Left ventricle myocardium inferior (tissue), 1 donor: Measurements from ENCODE around the gene PCDHB7. TPM values are rescaled to one million over a fixed set of nuclear protein-coding genes. Genes with fewer than 3 reads are reported as not detected.
"Not testable (repeated sequence)": the region's sequence is repeated elsewhere in the genome, so short reads cannot be mapped to it uniquely, and the experiment has no call there.

Experiments used
- DNase-seq: peaks from one replicate; pipeline ENCODE4 v3.0.0-alpha.2; 2020
- H3K27ac ChIP-seq: fragments of 200-600 bp; replicated peaks from 2 replicates; pipeline ENCODE4 v1.8.0; 2021
- H3K27me3 ChIP-seq: fragments of 200-600 bp; 2 replicates; pipeline ENCODE4 v1.8.0; 2021; ENCODE audit warnings: low read depth
- H3K36me3 ChIP-seq: fragments of 200-600 bp; 2 replicates; pipeline ENCODE4 v1.8.0; 2021
- H3K4me1 ChIP-seq: fragments of 200-600 bp; 2 replicates; pipeline ENCODE4 v1.8.0; 2021
- H3K4me3 ChIP-seq: fragments of 200-600 bp; 2 replicates; pipeline ENCODE4 v1.8.0; 2021; ENCODE audit warnings: mild to moderate bottlenecking, moderate library complexity
- H3K9me3 ChIP-seq: fragments of 200-600 bp; replicated peaks from 2 replicates; pipeline ENCODE4 v1.8.0; 2021
- intact Hi-C: fragments of 100-400 bp; cut with micrococcal nuclease; formaldehyde crosslinking; loops from one replicate; pipeline ENCODE4 v1.11.0; 2022
- total RNA-seq: library from RNA; stranded (reverse); fragmentation: NEBNext Ultra II Directional; extraction: Animal tissue kit (Norgen Biotek cat#: 25700); gene quantifications from one replicate; pipeline ENCODE4 v1.2.1, GENCODE V29; 2021
- TF ChIP-seq, protein P1 (sequence below): fragments of 200-600 bp; IDR thresholded peaks from 2 replicates; pipeline ENCODE4 v1.8.0; 2021; ENCODE audit warnings: antibody characterized with exemption, mild to moderate bottlenecking, borderline replicate concordance
- donor health status: DM: no; HTN: yes; CAD: no; lungs with severe emphysema.

Gene PCDHB7
- total RNA-seq, 1 donor from 2014 or later, result 0.55 TPM

DNA sequence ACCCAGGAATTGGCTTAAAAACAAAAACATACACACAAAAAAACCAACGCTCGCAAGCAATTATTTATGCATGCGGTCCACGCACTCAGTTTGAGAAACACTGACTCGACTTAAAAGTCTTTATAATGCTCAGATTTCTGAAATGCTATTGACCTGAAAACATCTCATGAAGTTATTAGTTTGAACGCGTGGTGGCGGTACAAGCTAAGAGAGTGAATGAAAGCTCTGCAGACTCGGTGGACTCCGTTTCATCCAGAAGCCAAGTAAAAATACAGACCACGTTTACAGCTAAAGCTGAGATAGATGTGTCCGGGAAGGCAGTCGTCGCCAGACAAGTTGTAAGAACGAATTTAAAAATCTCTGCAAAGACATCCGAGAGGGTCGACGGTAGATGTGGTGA, 22.6 kb upstream of the PCDHB7 start, which contains the start of gene PCDHB6:
PCDHB6 (plus strand) TSS at position 246 of the 400 bp plus-strand sequence. CDS start 201 bp downstream, outside the sequence.
- TF ChIP-seq, protein P1, sequence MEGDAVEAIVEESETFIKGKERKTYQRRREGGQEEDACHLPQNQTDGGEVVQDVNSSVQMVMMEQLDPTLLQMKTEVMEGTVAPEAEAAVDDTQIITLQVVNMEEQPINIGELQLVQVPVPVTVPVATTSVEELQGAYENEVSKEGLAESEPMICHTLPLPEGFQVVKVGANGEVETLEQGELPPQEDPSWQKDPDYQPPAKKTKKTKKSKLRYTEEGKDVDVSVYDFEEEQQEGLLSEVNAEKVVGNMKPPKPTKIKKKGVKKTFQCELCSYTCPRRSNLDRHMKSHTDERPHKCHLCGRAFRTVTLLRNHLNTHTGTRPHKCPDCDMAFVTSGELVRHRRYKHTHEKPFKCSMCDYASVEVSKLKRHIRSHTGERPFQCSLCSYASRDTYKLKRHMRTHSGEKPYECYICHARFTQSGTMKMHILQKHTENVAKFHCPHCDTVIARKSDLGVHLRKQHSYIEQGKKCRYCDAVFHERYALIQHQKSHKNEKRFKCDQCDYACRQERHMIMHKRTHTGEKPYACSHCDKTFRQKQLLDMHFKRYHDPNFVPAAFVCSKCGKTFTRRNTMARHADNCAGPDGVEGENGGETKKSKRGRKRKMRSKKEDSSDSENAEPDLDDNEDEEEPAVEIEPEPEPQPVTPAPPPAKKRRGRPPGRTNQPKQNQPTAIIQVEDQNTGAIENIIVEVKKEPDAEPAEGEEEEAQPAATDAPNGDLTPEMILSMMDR, result no peak
- Histone ChIP-seq H3K4me3 (peak within 1 kb of the TSS; percentile 37), H3K36me3 (no peaks in the 10 kb centered on the region), H3K27ac (no peak within 1 kb of the TSS), H3K27me3 (peaks cover 50% of the 10 kb centered on the region), H3K9me3 (peaks cover 90% of the 10 kb centered on the region), H3K4me1 (no peaks in the 10 kb centered on the region)
- intact Hi-C loops, result no loop called here
- no peak for DNase-seq

DNA sequence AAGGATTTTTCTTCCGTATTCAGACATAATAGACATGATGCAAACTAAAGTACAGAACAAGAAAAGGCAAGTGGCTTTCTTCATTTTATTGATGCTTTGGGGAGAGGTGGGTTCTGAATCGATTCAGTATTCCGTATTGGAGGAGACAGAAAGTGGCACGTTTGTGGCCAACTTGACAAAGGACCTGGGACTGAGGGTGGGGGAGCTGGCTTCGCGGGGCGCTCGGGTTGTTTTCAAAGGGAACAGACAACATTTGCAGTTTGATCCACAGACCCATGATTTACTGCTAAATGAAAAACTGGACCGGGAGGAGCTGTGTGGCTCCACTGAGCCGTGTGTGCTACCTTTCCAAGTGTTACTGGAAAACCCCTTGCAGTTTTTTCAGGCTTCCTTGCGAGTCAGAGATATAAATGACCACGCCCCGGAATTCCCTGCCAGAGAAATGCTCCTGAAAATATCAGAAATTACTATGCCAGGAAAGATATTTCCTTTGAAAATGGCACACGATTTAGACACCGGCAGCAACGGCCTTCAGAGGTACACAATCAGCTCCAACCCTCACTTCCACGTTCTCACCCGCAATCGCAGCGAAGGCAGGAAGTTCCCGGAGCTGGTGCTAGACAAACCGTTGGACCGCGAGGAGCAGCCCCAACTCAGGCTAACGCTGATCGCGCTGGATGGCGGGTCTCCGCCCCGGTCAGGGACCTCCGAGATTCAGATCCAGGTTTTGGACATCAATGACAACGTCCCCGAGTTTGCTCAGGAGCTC, 22.0 kb upstream of the PCDHB7 start:
- no peak for DNase-seq
- H3K9me3 ChIP-seq, result peaks cover 96% of the 10 kb centered on the region
- TF ChIP-seq, protein P1, result no peak
- H3K4me1 ChIP-seq, result no peaks in the 10 kb centered on the region
- peaks cover 52% of the 10 kb centered on the region for H3K27me3 ChIP-seq
- no peak overlapping the region for H3K27ac ChIP-seq
- intact Hi-C loops, result no loop called here
- no peaks in the 10 kb centered on the region for H3K36me3 ChIP-seq
- H3K4me3 ChIP-seq, result peak overlapping the region; percentile 37

DNA sequence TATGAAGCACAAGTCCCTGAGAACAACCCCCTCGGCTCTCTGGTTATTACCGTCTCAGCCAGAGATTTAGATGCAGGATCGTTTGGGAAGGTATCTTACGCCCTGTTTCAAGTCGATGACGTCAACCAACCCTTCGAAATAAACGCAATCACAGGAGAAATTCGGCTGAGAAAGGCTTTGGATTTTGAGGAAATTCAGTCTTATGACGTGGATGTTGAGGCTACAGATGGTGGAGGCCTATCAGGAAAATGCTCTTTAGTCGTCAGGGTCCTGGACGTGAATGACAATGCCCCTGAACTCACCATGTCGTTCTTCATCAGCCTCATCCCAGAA, 21.5 kb upstream of the PCDHB7 start:
- intact Hi-C loops, result no loop called here
- DNase-seq, result no peak
- Histone ChIP-seq H3K36me3 (no peaks in the 10 kb centered on the region), H3K4me1 (no peaks in the 10 kb centered on the region), H3K4me3 (peak overlapping the region; percentile 37), H3K27me3 (peaks cover 58% of the 10 kb centered on the region), H3K27ac (no peak overlapping the region), H3K9me3 (peaks cover 96% of the 10 kb centered on the region)
- TF ChIP-seq, protein P1, result no peak

DNA sequence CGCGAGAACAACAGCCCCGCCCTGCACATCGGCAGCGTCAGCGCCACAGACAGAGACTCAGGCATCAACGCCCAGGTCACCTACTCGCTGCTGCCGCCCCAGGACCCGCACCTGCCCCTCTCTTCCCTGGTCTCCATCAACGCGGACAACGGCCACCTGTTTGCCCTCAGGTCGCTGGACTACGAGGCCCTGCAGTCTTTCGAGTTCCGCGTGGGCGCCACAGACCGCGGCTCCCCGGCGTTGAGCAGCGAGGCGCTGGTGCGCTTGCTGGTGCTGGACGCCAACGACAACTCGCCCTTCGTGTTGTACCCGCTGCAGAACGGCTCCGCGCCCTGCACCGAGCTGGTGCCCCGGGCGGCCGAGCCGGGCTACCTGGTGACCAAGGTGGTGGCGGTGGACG, 20.8 kb upstream of the PCDHB7 start:
- DNase-seq, intact Hi-C loops, H3K36me3 ChIP-seq: not testable (repeated sequence)

DNA sequence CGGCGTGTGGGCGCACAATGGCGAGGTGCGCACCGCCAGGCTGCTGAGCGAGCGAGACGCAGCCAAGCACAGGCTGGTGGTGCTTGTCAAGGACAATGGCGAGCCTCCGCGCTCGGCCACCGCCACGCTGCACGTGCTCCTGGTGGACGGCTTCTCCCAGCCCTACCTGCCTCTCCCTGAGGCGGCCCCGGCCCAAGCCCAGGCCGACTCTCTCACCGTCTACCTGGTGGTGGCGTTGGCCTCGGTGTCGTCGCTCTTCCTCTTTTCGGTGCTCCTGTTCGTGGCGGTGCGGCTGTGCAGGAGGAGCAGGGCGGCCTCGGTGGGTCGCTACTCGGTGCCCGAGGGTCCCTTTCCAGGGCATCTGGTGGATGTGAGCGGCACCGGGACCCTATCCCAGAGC, 20.3 kb upstream of the PCDHB7 start:
- H3K36me3 ChIP-seq, intact Hi-C loops, DNase-seq, H3K4me1 ChIP-seq, H3K27ac ChIP-seq, H3K4me3 ChIP-seq: not testable (repeated sequence)
- H3K9me3 ChIP-seq, result peaks cover 96% of the 10 kb centered on the region
- H3K27me3 ChIP-seq, result peaks cover 69% of the 10 kb centered on the region

More for the DNA sequence above, 20.8 kb upstream of the PCDHB7 start:
- not testable (repeated sequence) for H3K4me1 ChIP-seq, H3K4me3 ChIP-seq, H3K27ac ChIP-seq
- H3K9me3 ChIP-seq, result peaks cover 96% of the 10 kb centered on the region
- H3K27me3 ChIP-seq, result peaks cover 65% of the 10 kb centered on the region

DNA sequence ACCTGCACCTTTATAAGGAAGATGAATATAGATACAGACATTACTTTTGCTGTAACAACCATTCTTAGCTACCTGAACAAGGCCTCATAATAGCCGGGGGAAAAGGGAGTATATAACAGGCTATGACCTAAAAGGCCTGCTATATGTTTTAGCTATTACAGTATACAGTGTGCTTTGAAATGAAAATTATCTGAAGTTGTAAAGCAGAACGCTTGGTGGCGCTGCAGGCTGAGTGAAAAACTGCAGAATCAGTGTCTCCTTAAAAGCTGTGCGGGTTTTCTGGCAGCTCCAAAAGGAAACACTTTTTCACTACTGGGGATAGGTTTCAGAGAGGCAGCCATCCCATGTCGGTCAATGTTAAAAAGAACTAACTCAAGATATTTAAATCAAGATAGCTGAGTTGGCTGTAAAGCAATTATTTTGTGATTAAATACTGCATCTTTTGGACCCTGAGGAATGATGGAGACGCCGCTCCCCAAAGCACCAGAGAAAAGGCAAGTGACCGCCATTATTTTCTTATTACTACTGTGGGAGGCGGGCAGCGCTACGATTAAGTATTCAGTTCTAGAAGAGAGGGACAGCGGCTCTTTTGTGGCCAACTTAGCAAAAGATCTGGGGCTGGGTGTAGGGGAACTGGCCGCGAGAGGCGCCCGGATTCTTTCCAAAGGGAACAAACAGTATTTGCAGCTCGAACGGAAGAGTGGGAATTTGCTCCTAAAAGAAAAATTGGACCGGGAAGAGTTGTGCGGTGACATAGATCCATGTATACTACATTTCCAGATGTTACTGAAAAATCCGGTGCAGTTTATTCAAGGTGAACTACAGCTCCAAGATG, 16.7 kb upstream of the PCDHB7 start:
- TF ChIP-seq, protein P1, result peak; percentile 14
- DNase-seq, result no peak
- intact Hi-C loops, result no loop called here
- H3K36me3 ChIP-seq, result no peaks in the 10 kb centered on the region
- H3K27ac ChIP-seq, result no peak overlapping the region
- H3K9me3 ChIP-seq, result peaks cover 86% of the 10 kb centered on the region
- H3K4me1 ChIP-seq, result no peaks in the 10 kb centered on the region
- H3K27me3 ChIP-seq, result peaks cover 86% of the 10 kb centered on the region
- H3K4me3 ChIP-seq, result peak overlapping the region; percentile 19

DNA sequence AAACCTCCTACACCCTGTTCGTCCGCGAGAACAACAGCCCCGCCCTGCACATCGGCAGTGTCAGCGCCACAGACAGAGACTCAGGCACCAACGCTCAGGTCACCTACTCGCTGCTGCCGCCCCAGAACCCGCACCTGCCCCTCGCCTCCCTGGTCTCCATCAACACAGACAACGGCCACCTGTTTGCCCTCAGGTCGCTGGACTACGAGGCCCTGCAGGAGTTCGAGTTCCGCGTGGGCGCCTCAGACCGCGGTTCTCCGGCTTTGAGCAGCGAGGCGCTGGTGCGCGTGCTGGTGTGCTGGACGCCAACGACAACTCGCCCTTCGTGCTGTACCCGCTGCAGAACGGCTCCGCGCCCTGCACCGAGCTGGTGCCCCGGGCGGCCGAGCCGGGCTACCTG, 15.1 kb upstream of the PCDHB7 start:
- DNase-seq, H3K4me1 ChIP-seq, intact Hi-C loops, H3K36me3 ChIP-seq, H3K27ac ChIP-seq, H3K4me3 ChIP-seq: not testable (repeated sequence)
- peaks cover 80% of the 10 kb centered on the region for H3K9me3 ChIP-seq
- peaks cover 70% of the 10 kb centered on the region for H3K27me3 ChIP-seq

DNA sequence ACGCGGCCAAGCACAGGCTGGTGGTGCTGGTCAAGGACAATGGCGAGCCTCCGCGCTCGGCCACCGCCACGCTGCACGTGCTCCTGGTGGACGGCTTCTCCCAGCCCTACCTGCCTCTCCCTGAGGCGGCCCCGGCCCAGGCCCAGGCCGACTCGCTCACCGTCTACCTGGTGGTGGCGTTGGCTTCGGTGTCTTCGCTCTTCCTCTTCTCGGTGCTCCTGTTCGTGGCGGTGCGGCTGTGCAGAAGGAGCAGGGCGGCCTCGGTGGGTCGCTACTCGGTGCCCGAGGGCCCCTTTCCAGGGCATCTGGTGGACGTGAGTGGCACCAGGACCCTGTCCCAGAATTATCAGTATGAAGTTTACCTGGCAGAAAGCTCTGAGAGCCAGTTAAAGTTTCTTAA, 14.5 kb upstream of the PCDHB7 start:
- H3K36me3 ChIP-seq, DNase-seq, H3K4me1 ChIP-seq, H3K27ac ChIP-seq, intact Hi-C loops, H3K4me3 ChIP-seq: not testable (repeated sequence)
- Histone ChIP-seq H3K27me3 (peaks cover 64% of the 10 kb centered on the region), H3K9me3 (peaks cover 80% of the 10 kb centered on the region)

DNA sequence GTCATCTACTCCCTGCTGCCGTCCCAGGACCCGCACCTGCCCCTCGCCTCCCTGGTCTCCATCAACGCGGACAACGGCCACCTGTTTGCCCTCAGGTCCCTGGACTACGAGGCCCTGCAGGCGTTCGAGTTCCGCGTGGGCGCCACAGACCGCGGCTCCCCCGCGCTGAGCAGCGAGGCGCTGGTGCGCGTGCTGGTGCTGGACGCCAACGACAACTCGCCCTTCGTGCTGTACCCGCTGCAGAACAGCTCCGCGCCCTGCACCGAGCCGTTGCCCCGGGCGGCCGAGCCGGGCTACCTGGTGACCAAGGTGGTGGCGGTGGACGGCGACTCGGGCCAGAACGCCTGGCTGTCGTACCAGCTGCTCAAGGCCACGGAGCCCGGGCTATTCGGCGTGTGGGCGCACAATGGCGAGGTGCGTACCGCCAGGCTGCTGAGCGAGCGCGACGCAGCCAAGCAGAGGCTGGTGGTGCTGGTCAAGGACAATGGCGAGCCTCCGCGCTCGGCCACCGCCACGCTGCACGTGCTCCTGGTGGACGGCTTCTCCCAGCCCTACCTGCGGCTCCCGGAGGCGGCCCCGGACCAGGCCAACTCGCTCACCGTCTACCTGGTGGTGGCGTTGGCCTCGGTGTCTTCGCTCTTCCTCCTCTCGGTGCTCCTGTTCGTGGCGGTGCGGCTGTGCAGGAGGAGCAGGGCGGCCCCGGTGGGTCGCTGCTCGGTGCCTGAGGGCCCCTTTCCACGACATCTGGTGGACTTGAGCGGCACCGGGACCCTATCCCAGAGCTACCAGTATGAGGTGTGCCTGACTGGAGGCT, 2.1 kb downstream of the PCDHB7 start:
- H3K27ac ChIP-seq, H3K4me3 ChIP-seq, intact Hi-C loops, DNase-seq, H3K4me1 ChIP-seq, H3K36me3 ChIP-seq: not testable (repeated sequence)
- Histone ChIP-seq H3K27me3 (peaks cover 77% of the 10 kb centered on the region), H3K9me3 (peaks cover 72% of the 10 kb centered on the region)
